GM18508 (cell line): Measurements from ENCODE around the gene NAA20.
"Not testable (repeated sequence)": the region's sequence is repeated elsewhere in the genome, so short reads cannot be mapped to it uniquely, and the experiment has no call there.

ENCODE experiments used
- ATAC-seq: cut with Tn5 transposase; IDR thresholded peaks from one replicate; pipeline ENCODE4 v1.9.1; 2021; ENCODE audit warnings: moderate number of reproducible peaks; ENCODE audit not compliant: insufficient read depth, unreplicated experiment

Gene NAA20

DNA sequence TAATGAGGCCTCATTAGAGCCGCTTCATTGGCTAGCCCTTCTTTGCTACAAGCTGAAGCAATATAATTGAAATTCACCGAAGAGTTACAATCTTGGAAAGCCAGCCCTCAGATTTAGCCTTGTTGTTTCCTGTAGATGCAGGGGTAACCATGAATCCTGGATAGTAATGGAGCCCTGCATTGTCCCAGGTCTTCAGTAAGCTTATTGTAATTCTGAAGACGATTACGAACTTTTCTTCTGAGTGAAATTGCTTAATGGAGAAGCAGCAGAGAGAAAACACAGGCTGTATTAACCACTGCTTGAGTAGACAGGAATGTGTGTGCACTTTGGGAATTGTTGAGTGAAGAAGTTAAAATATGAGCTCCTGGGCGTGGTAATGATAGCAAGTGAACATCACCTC lies 26.3 kb upstream of the NAA20 start:
- ATAC-seq: no peak

DNA sequence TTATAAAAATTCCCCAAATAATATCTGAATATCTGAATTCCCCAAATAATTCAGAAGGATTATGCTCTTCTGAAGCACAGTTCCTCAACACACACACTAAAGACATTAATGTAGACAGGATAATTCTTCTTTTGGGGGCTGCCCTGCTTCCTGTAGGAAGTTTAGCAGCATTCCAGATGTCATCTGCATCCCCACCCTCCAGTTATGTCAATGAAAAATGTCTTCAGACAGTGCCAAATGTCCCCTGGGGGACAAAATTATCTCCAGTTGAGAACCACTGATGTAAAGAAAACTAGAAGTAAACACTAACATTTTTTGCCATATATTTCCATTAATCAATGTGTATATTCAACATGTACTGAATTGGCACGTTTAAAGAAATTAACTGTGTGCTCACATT lies 25.9 kb upstream of the NAA20 start:
- ATAC-seq: no peak

DNA sequence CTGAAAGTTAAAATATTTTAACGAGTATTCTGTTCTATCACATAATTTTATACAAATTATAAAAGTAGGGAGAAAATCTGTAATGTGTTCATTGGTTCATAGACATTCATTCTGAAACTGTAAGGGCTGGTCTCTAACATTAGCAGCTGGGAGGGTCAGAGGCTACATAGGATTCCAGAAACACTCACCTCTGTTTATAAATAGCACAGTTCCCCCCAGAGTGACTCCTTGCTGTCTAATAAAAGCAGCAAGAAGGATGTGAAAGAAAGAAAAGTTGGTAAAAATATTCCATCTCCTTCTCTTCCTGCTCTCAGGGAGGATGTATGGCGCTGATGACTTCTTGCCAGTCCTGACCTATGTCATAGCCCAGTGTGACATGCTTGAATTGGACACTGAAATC lies 25.3 kb upstream of the NAA20 start:
- no peak for ATAC-seq

DNA sequence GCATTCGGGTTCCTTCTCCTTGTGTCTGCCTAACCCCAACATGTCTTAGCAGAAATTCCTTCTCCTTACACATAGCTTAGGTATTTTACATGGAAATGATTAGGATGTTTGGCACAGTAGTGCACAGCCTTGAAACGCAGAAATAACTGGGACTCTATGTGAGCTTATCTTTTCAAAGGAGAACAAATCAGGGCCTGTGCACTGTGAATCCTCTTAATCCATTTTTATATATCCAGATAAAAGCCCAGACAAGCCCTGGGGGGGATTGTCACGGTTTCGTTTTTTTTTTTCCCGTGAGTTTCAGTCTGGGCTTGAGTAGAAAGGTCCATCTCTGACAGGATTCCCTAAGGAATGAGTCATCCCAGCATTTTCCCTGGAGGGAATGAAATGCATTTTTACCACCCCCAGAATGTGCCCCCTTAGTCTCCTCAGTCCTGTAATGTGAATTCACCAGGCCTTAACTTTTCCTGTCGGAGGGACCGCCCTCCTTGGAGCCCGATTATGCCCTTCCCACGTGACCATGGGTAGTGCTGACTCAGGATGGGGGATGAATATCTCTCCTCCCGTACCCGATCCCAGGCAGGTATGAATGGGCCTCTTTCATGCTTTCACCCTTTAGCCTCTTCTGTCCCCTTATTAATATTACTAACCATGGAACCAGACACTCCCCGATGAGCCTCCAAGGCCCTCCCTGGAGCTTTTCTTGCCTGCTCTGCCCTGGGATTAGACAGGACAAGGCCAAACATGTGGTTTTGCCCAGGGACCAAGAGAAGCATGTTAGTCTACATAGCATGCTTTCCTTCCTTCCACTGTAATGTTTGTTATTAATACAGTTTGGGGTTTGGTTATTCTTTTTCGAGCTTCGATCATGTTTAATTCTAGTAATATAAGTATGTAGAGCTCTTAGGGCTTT lies 23.9 kb upstream of the NAA20 start:
- ATAC-seq: no peak

DNA sequence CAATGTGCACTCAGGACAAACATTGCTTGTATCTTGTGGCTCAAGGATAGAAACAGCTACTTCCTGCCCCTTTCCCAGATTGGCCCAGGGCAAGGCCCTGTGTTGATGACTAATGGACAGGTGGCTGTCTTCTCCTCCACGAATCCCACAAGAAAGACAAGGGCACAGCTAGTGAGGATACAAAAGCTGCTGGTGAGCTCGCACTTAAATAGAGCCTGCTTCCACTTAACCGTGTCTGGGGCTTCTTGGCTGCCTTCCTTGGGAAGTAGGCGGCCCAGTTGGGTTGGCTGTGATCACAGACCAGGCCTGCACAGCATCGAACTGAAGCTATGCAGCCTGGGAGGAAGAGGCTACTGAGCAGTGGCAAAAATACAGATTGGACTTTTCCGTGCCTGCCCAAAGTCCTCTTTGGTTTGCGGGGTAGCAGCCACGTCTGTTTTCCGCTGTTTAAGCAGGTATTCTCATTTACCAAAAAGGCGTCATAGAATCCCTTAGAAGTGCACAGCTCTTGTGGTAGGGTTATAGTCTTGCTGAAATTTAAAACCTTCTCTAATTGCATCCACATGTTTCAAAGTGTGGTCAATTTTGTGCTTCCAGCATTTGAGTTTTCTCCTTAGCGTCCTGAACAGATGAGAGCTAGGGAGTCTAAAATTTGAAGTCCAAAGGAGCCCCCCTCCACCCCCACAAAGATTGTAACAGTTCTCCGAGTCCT lies 23.0 kb upstream of the NAA20 start:
- ATAC-seq: no peak

DNA sequence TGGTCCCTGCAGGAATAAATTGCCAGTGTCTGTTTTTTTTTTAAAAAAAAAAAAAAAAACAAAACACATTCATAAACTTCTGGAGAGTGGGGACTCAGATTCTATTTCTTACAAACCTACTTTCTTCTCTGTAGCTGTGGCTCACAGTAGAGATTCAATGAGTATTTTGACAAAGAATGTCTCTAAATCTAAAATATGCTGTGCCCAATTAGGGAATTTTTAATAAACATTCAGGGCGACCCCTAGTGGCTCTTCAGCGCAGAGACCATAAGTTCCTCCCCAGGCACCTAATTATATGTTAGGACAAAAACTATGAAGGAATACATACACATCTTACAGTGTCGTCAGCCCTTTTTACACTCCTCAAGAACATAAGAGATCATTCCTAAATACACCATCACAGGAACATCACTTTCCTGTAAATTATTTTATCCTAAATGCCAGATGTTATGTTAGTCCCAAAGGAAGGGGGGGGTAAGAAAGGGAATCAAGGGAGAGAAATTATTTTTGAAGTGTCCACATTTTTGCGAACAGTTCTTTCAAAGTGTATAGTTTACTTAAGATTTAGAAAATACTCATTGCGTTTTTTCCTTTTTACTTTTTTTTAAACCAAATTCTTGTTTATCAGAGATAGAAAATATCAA lies 21.8 kb upstream of the NAA20 start:
- no peak for ATAC-seq

DNA sequence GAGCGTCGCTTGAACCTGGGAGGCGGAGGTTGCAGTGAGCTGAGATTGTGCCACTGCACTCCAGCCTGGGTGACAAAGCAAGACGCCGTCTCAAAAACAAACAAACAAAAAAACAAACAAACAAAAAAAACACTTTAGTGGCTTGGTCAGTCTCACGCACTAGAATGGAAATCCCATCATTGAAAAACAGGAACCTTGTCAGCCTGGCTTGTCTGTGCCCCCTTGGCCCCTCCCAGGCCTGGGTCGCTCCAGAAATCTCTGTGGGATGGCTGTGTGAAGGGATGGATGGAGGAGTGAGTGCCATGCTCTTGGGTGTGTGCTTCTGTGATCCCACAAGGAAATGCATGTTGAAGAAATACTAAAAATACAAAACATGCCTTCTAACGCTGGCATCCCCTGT lies 20.9 kb upstream of the NAA20 start:
- ATAC-seq: no peak

DNA sequence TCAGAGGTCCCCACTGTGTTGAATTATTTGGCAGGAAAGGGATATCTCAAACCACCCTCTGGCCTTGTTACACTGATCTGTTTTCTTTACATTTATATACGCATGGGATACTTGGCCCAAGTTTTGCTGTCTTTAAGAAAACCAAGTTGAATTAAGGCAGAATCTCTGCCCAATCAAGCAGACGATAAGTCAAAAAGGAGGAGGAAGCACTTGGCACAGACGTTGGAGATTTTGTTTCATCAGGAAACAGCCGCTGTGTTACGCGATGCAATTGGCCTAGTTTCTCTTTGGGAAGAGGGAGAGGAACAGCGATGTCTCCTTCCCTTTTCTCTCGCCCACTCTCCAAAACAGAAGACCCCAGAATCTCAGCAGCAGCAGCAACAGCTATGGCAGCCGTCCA lies 20.2 kb upstream of the NAA20 start:
- no peak for ATAC-seq

DNA sequence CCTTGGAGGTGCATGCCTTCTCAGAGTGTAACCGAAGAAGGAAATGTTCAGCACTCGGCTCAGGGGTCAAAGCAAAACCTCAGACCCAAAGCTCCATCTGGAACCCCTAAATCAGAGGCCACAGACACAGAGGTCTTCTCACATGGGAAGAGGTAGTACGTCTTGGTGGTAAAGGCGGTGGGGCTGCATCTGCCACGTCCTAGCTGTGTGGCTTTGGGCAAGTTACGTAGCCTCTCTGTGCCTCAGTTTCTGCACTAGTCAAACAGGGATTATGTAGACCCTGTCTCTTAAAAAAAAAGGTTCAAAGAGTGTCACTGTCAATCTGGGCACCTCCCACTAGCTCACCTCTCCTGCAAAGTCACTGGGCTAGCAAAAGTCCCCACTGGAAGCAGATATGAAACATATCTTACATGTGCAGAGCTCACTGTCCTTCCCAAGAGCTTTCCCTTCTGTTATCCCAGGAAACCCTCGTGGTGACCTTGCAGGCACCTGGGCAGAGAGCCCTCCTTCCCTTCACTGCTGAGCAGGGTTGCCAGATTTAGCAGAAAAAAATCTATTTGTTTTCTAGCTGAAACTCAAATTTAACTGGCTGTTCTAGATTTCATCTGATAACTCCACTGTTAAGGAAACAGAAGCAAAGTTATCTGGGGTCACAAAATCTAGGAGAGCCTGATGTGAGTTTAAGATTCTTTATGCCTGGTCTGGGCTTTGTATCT lies 18.0 kb upstream of the NAA20 start:
- no peak for ATAC-seq

DNA sequence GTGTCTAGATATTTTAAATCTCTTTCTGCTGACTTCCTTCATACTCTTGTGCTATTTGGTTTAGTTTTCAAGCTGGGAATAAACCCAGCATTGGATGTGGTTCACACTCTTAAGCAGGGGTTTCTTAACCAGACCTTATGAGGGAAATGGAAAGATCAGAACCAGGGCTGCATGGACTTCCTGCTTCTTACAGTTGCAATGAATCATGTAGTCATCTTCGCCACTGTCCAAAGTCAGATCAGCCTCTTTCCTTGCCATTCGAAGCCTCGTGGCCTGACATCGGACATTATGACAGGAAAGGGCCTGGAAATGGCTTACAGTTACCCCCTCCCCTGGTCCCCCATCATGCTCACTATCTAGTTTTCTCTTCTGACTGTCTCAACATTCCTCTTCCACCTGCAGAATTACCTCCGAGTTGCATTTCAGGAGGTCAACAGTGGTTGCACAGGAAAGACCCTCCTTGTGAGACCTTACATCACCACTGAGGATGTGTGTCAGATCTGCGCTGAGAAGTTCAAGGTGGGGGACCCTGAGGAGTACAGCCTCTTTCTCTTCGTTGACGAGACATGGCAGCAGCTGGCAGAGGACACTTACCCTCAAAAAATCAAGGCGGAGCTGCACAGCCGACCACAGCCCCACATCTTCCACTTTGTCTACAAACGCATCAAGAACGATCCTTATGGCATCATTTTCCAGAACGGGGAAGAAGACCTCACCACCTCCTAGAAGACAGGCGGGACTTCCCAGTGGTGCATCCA lies 16.8 kb upstream of the NAA20 start:
- no peak for ATAC-seq

DNA sequence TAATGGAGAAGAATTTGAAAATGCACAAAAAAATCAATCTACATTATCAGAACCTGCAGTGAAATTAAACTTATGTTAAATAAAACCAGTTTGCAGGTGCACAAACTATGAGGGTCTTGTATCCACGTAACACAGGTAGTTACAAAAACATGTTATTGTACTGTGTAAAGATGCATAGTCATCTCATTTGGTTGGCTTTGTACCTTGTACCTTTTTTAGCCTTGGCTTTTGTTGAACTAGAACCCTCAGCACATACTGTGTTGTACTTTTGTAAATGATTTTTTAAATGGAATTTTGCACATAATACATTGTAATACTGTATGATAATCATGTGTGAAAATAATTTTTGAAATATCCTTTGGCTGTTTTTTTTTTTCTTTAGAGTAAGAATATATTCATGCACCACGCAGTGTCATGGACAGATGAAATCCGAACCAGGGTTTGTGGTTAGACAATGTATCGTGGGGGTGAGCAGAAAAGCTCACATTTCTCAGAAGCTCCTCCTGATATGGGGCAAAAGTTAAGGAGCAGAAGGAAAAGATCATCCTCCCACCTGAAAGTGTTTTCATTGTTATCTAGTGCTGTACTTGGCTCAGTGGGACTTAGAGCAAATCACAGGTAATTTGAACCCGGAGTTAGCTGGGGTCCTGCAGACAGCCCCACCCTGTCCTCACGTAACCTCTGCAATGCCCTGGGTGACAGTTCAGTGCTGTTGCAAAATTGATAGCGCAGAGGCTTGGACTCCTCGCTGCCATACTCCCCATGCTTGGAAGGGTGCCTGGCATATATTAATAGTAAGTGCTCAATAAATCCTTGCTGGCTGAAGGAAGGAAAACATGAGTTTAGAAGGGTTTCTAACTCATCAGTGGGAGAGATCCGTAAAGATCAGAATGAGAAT lies 14.8 kb upstream of the NAA20 start:
- ATAC-seq: no peak

DNA sequence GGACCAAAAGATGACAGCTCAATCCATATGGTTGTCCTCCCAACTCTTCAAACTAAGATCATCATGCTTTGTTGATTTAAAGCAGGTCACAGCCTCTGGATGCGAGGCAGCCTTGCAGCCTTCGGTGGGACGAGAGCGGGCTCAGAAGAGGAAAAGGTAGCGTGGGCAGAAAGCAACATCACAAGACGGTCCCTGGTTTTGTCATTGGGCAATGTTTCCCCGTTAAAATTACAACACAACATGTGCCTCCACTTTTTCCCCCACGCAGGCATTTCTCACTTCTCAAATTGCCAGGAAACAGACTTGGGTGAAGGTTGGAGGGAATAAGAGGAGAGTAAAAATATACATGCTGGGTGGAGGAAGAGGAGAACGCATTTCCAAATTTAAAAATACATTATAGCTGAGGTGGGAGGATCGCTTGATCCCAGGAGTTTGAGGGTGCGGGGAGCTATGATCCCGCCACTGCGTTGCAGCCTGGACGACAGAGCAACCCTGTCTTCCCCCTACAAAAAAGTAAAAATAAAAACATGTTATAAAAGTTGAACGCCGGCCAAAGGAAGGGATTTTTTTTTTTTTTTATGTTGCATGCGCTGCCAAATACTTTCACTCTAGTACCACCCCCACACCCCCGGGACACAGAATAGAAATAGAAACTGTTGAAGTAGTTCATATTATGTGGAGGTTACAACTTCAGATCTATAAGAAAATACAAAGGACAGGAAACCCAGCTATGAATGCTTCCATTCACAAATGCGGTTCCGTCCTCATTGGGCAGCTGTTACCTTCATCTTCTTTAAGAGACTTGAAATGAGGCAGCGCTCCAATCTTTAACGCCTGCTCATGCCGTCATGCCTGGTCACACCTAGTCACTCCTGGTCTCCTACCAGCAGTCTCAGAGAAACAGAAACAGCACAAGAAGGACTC lies 13.9 kb upstream of the NAA20 start:
- ATAC-seq: no peak

DNA sequence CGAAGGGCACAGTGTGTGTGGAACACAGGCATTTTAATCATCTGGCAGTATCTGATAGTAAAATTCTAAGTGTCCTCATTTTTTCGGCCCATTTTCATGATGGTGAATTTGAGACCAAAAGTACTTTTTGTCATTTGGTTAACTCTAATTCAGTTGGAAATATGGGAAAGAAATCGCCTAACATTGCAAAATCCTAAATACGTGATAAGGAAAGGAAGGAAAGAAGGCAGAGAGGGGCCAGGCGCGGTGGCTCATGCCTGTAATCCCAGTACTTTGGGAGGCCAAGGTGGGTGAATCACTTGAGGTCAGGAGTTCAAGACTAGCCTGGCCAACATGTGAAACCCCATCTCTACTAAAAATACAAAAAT lies 13.2 kb upstream of the NAA20 start:
- ATAC-seq: not testable (repeated sequence)

DNA sequence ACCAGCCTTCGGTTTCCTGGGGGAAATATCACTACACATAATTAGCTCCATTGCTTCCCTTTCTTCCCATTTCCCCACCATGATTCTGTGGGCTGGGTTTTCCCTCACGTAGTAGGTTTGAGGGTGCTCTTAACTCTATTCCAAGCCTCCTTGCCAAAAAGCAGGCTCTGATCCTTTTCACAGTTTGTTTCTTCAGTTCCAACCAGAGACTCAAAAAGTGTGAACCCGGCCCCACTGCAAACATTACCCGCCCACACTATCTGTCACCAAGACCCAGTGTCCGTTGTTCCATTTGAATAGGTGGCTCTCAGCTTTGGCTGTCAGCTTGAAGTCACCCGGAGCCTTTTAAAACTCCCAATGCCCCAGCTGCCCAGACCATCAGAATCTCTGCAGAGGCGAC lies 11.8 kb upstream of the NAA20 start:
- ATAC-seq: no peak

DNA sequence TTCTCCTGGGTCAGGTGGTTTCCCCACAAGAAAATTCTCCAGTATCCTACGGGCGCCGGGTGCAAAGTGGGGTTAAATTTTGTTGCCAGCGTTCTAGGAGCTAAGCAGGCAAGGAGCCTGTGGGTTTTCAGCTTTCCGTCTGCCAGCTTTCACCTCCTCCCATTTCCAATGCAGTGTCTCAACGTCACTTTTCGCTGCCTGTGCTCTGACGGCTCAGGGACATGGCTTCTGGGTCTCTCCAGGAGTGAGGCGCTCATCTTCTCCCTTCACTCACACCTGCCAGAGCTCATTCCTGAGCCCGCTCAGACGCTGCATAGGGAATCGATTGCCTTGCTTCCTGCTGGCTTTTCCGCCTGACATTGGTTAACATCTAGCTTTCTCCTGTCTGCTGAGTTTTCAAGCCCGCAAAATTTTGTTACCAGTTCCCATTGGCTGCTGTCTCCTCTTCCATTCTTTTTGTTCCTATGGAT lies 7.3 kb upstream of the NAA20 start:
- no peak for ATAC-seq

DNA sequence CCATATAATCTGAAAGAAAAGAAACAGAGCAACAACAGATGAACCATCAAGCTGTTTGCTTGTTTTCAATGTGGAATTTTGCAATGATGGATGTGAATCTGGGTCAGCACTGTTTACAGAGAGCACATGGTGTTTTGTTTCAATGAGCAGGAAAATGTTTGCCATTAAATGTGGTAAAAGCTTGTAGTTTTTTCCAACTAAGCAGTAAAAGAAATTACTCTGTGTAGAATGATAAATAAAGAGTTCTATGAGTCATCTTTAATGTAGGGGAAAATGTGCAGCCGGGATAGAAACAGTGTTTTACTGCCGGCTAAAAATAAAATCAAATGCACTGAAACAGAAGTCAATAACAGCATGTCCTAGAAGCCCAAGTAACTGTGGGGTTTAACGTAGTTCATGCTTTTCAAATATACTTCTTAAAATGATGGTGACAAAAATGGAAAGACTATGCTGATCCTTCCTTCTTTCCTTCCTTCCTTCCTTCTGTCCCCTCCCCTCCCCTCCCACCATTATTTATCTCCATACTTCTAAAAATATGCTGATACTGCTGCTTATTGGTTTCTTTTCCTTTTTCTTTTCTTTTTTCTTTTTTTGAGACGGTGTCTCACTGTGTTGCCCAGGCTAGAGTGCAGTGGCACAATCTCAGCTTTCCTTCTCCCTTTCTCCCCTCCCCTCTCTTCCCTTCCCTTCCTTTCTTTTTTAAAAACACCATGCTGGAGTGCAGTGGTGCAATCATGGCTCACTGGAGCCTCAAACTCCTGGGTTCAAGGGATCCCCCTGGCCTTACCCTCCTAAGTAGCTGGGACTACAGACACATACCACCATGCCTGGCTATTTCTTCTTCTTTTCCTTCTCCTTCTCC lies 6.3 kb upstream of the NAA20 start:
- ATAC-seq: no peak

DNA sequence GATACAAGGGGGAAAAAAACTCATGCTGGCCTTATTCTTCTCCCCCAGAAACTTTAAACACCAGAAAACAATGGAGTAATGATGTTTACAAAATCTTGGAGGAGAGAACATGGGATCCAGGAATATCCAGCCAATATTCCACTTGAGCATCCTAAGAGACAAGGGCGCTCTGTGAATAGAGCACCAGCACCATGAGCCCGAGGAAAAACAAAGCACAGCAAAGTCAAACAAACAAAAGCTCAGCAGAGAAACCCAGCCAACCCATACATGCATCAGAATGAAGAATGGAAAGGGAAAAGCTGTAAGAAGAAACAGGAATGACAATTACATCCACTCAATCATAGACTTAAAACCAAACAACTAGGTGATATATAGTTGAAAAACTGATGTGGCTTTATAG lies 4.6 kb upstream of the NAA20 start:
- ATAC-seq: no peak
